Measurements from ENCODE around the gene POLR3F. TPM values are rescaled to one million over a fixed set of nuclear protein-coding genes. Genes with fewer than 3 reads are reported as not detected.

Gene POLR3F
- polyA plus RNA-seq, 3 donors: 4.1 to 6.7 (median 4.8) TPM

DNA sequence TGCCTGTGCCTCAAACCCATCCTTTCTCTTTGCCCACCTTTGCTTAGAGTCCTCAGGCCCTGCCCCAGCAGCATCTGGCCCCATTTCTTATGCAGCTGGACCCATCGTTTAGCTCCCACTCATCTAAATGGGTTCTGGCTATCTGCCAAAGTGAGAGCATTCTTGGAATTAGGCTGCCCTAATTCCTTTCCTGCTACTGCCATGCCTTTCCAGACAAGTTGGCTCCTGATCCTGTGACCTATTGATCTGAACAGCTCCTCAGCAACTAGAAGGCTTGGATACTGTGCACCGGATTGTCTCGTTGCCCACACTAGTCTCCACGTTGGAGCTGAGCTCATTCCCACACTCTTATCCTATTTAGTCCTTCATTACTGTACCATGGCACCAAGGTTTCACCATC lies 23.3 kb upstream of the POLR3F start:
- Histone ChIP-seq H2AFZ (ENCODE audit: insufficient read depth, low read depth, low read length, poor library complexity, severe bottlenecking) (no peak overlapping the region), H3K79me2 (ENCODE audit: insufficient read depth, low read length) (no peaks in the 10 kb centered on the region), H3K4me1 (ENCODE audit: control insufficient read depth in 1 of 2, insufficient read depth in 2 of 2, low read length in 2 of 2) (no peaks in the 10 kb centered on the region), H3K36me3 (replicated peaks in 1 of 2; ENCODE audit: control insufficient read depth in 1 of 2, insufficient read depth in 2 of 2, low read length in 2 of 2) (no peaks in the 10 kb centered on the region), H4K20me1 (ENCODE audit: insufficient read depth, low read length) (no peaks in the 10 kb centered on the region), H3K4me2 (replicated peaks; ENCODE audit: extremely low read depth, low read length, poor library complexity, severe bottlenecking) (no peak overlapping the region), H3K9ac (ENCODE audit: insufficient read depth, low read length, poor library complexity, severe bottlenecking) (no peak overlapping the region), H3K27me3 (ENCODE audit: control insufficient read depth in 2 of 2, insufficient read depth in 2 of 2, low read length in 2 of 2) (no peaks in the 10 kb centered on the region), H3K9me3 (replicated peaks in 1 of 2; ENCODE audit: control insufficient read depth in 1 of 2, insufficient read depth in 1 of 2, low read length in 2 of 2) (no peaks in the 10 kb centered on the region), H3K4me3 (replicated peaks in 1 of 3; ENCODE audit: low read depth in 2 of 3, low read length in 3 of 3) (no peak overlapping the region), H3K27ac (ENCODE audit: low read depth in 1 of 2, low read length in 2 of 2) (no peak overlapping the region)
- TF ChIP-seq, protein P1, sequence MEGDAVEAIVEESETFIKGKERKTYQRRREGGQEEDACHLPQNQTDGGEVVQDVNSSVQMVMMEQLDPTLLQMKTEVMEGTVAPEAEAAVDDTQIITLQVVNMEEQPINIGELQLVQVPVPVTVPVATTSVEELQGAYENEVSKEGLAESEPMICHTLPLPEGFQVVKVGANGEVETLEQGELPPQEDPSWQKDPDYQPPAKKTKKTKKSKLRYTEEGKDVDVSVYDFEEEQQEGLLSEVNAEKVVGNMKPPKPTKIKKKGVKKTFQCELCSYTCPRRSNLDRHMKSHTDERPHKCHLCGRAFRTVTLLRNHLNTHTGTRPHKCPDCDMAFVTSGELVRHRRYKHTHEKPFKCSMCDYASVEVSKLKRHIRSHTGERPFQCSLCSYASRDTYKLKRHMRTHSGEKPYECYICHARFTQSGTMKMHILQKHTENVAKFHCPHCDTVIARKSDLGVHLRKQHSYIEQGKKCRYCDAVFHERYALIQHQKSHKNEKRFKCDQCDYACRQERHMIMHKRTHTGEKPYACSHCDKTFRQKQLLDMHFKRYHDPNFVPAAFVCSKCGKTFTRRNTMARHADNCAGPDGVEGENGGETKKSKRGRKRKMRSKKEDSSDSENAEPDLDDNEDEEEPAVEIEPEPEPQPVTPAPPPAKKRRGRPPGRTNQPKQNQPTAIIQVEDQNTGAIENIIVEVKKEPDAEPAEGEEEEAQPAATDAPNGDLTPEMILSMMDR (IDR thresholded peaks at IDR 0.05): no peak
- 85% methylated on average over 2 of the region's 4 CpGs for WGBS (ENCODE audit: insufficient coverage)
- Mint-ChIP-seq H3K27ac (no peak overlapping the region), H3K36me3 (no peaks in the 10 kb centered on the region), H3K27me3 (ENCODE audit: low read depth in 3 of 3) (peaks cover 0 to 4% (median 0%) of the 10 kb centered on the region in 3 donors), H3K4me1 (no peaks in the 10 kb centered on the region), H3K4me3 (no peak overlapping the region), H3K9me3 (no peaks in the 10 kb centered on the region)
- no peak for DNase-seq
- intact Hi-C loops (cut with micrococcal nuclease): no loop called here

GRCh38 chr20:18456600-18456999 lies 10.6 kb upstream of the POLR3F start:
- Histone ChIP-seq H2AFZ (ENCODE audit: insufficient read depth, low read depth, low read length, poor library complexity, severe bottlenecking) (no peak overlapping the region), H3K79me2 (ENCODE audit: insufficient read depth, low read length) (no peaks in the 10 kb centered on the region), H4K20me1 (ENCODE audit: insufficient read depth, low read length) (no peaks in the 10 kb centered on the region), H3K4me1 (ENCODE audit: control insufficient read depth in 1 of 2, insufficient read depth in 2 of 2, low read length in 2 of 2) (no peaks in the 10 kb centered on the region), H3K36me3 (replicated peaks in 1 of 2; ENCODE audit: control insufficient read depth in 1 of 2, insufficient read depth in 2 of 2, low read length in 2 of 2) (no peaks in the 10 kb centered on the region), H3K4me3 (replicated peaks in 1 of 3; ENCODE audit: low read depth in 2 of 3, low read length in 3 of 3) (no peak overlapping the region), H3K4me2 (replicated peaks; ENCODE audit: extremely low read depth, low read length, poor library complexity, severe bottlenecking) (no peak overlapping the region), H3K27ac (ENCODE audit: low read depth in 1 of 2, low read length in 2 of 2) (no peak overlapping the region), H3K9me3 (replicated peaks in 1 of 2; ENCODE audit: control insufficient read depth in 1 of 2, insufficient read depth in 1 of 2, low read length in 2 of 2) (no peaks in the 10 kb centered on the region), H3K27me3 (ENCODE audit: control insufficient read depth in 2 of 2, insufficient read depth in 2 of 2, low read length in 2 of 2) (no peaks in the 10 kb centered on the region), H3K9ac (ENCODE audit: insufficient read depth, low read length, poor library complexity, severe bottlenecking) (no peak overlapping the region)
- DNase-seq: no peak
- Mint-ChIP-seq H3K9me3 (peaks cover 0 to 7% (median 6%) of the 10 kb centered on the region in 7 donors), H3K4me3 (no peak overlapping the region), H3K27me3 (ENCODE audit: low read depth in 3 of 3) (no peaks in the 10 kb centered on the region), H3K27ac (no peak overlapping the region), H3K4me1 (no peaks in the 10 kb centered on the region), H3K36me3 (no peaks in the 10 kb centered on the region)
- intact Hi-C loops (cut with micrococcal nuclease): no loop called here
- WGBS (ENCODE audit: insufficient coverage): no CpG with 5 or more reads among the region's 3 CpGs
- TF ChIP-seq, protein P1 (IDR thresholded peaks at IDR 0.05): no peak
